ENCODE data around the gene IMMP2L. TPM values are rescaled to one million over a fixed set of nuclear protein-coding genes. Genes with fewer than 3 reads are reported as not detected.

The IMMP2L gene
- total RNA-seq, 1 experiment from 2014 or later: 13.6 TPM

GRCh38 chr7:111005445-111005844, 556.8 kb downstream of the IMMP2L start:
- H3K27ac Mint-ChIP-seq: no peak overlapping the region
- no peaks in the 10 kb centered on the region for H3K27me3 Mint-ChIP-seq (ENCODE audit: low read depth)
- CTCF ChIA-PET: no interaction called here
- H3K36me3 Mint-ChIP-seq: no peaks in the 10 kb centered on the region
- no peak overlapping the region for H3K4me3 Mint-ChIP-seq
- no peak for TF ChIP-seq HMGA2 (CRISPR knock-in tag; IDR thresholded peaks at IDR 0.05)
- TF ChIP-seq HMGXB4 (CRISPR knock-in tag; IDR thresholded peaks at IDR 0.05): no peak
- no peak for TF ChIP-seq MLX (CRISPR knock-in tag; IDR thresholded peaks at IDR 0.05)
- TF ChIP-seq NFYB (CRISPR knock-in tag; conservative IDR thresholded peaks at IDR 0.05; ENCODE audit: low read depth): no peak
- no peak for TF ChIP-seq SOX15 (CRISPR knock-in tag; IDR thresholded peaks at IDR 0.05)
- TF ChIP-seq PRRX2 (CRISPR knock-in tag; IDR thresholded peaks at IDR 0.05): no peak
- TF ChIP-seq JAZF1 (CRISPR knock-in tag; IDR thresholded peaks at IDR 0.05): no peak
- TF ChIP-seq CDX4 (CRISPR knock-in tag; IDR thresholded peaks at IDR 0.05; ENCODE audit: borderline replicate concordance): no peak
- TF ChIP-seq ZNF219 (CRISPR knock-in tag; IDR thresholded peaks at IDR 0.05; ENCODE audit: borderline replicate concordance): no peak
- no peak for TF ChIP-seq ATF3 (CRISPR knock-in tag; conservative IDR thresholded peaks at IDR 0.05)
- no peak for TF ChIP-seq ERG (CRISPR knock-in tag; IDR thresholded peaks at IDR 0.05)
- TF ChIP-seq TP53 (CRISPR knock-in tag; IDR thresholded peaks at IDR 0.05): no peak
- TF ChIP-seq CREM (CRISPR knock-in tag; IDR thresholded peaks at IDR 0.05): no peak
- DNase-seq (ENCODE audit: low spot score): no peak
- H3K9me3 Mint-ChIP-seq: no peaks in the 10 kb centered on the region
- H3K4me1 Mint-ChIP-seq: peaks cover 7% of the 10 kb centered on the region; the same call in 1 of the 2 replicates
- POLR2A ChIA-PET: no interaction called here
- no peak for ATAC-seq

- Mint-ChIP-seq H3K9me3 (no peaks in the 10 kb centered on the region), H3K36me3 (no peaks in the 10 kb centered on the region), H3K27ac (no peak overlapping the region), H3K4me3 (no peak overlapping the region), H3K27me3 (ENCODE audit: low read depth) (no peaks in the 10 kb centered on the region), H3K4me1 (peaks cover 15% of the 10 kb centered on the region)
- ATAC-seq: no peak
- CTCF ChIA-PET: no interaction called here
- POLR2A ChIA-PET: no interaction called here
- no peak for DNase-seq (ENCODE audit: low spot score)
- TF ChIP-seq ZMAT4 (CRISPR knock-in tag; IDR thresholded peaks at IDR 0.05): no peak
- TF ChIP-seq ETV6 (CRISPR knock-in tag; IDR thresholded peaks at IDR 0.05): no peak
- no peak for TF ChIP-seq TCF7 (CRISPR knock-in tag; IDR thresholded peaks at IDR 0.05; ENCODE audit: low read depth)
- no peak for TF ChIP-seq CBFB (CRISPR knock-in tag; IDR thresholded peaks at IDR 0.05; ENCODE audit: low read depth)
- no peak for TF ChIP-seq PREB (CRISPR knock-in tag; IDR thresholded peaks at IDR 0.05; ENCODE audit: borderline replicate concordance)
- no peak for TF ChIP-seq ZNF423 (CRISPR knock-in tag; IDR thresholded peaks at IDR 0.05)
- TF ChIP-seq PRDM15 (CRISPR knock-in tag; IDR thresholded peaks at IDR 0.05): no peak
- no peak for TF ChIP-seq AFF4 (CRISPR knock-in tag; IDR thresholded peaks at IDR 0.05; ENCODE audit: borderline replicate concordance)
Observed at GRCh38 chr7:111004310-111004901, 557.9 kb downstream of the IMMP2L start.

Data from WTC11 (cell line).